ENCODE results near the gene TMEM151B. TPM values are rescaled to one million over a fixed set of nuclear protein-coding genes. Genes with fewer than 3 reads are reported as not detected.

Gene TMEM151B
- total RNA-seq, 1 experiment from 2014 or later: 9.9 TPM

GRCh38 chr6:44329858-44330257 lies 59.6 kb downstream of the TMEM151B start:
- ChIA-PET POLR2A (ENCODE audit: low non-redundant PET) (no interaction called here), CTCF (no interaction called here)
- Histone ChIP-seq H3K27ac (ENCODE audit: low read depth, low read length, poor library complexity, severe bottlenecking) (no peak overlapping the region), H3K36me3 (ENCODE audit: insufficient read depth, low read length, poor library complexity, severe bottlenecking) (no peaks in the 10 kb centered on the region), H3K4me3 (ENCODE audit: low read depth, low read length, poor library complexity, severe bottlenecking) (no peak overlapping the region), H3K4me1 (ENCODE audit: insufficient read depth, low read length, poor library complexity, severe bottlenecking) (peaks cover 5% of the 10 kb centered on the region), H3K27me3 (replicated peaks; ENCODE audit: insufficient read depth, low read depth, low read length, poor library complexity) (peaks cover 4% of the 10 kb centered on the region), H3K9me3 (ENCODE audit: low read depth, low read length, poor library complexity, severe bottlenecking) (no peaks in the 10 kb centered on the region)
- TF ChIP-seq EZH2 (IDR thresholded peaks at IDR 0.05; ENCODE audit: borderline replicate concordance, low read depth, low read length, poor library complexity, severe bottlenecking) (no peak), CTCF (conservative IDR thresholded peaks at IDR 0.05; ENCODE audit: low read depth, low read length) (no peak)
- intact Hi-C loops (cut with micrococcal nuclease; ENCODE audit: unreplicated experiment): no loop called here
- BruUV-seq (replicated peaks): no TSS peak
- no peak for DNase-seq (ENCODE audit: low spot score)

- Histone ChIP-seq H3K9me3 (ENCODE audit: low read depth, low read length, poor library complexity, severe bottlenecking) (no peaks in the 10 kb centered on the region), H3K27ac (ENCODE audit: low read depth, low read length, poor library complexity, severe bottlenecking) (no peak overlapping the region), H3K4me3 (ENCODE audit: low read depth, low read length, poor library complexity, severe bottlenecking) (no peak overlapping the region), H3K4me1 (ENCODE audit: insufficient read depth, low read length, poor library complexity, severe bottlenecking) (peaks cover 5% of the 10 kb centered on the region), H3K36me3 (ENCODE audit: insufficient read depth, low read length, poor library complexity, severe bottlenecking) (no peaks in the 10 kb centered on the region), H3K27me3 (replicated peaks; ENCODE audit: insufficient read depth, low read depth, low read length, poor library complexity) (peaks cover 4% of the 10 kb centered on the region)
- POLR2A ChIA-PET (ENCODE audit: low non-redundant PET): no interaction called here
- no TSS peak for BruUV-seq (replicated peaks)
- CTCF ChIA-PET: interaction anchor here (0.6 kb wide), 1 partner anchor 8 kb away, joined by 3 read pairs; no protein-coding TSS in a partner anchor
- TF ChIP-seq EZH2 (IDR thresholded peaks at IDR 0.05; ENCODE audit: borderline replicate concordance, low read depth, low read length, poor library complexity, severe bottlenecking): no peak
- TF ChIP-seq CTCF (conservative IDR thresholded peaks at IDR 0.05; ENCODE audit: low read depth, low read length): no peak
- peak; percentile 32 for DNase-seq (ENCODE audit: low spot score)
- intact Hi-C loops (cut with micrococcal nuclease; ENCODE audit: unreplicated experiment): no loop called here
Observed at GRCh38 chr6:44332585-44332984, 62.3 kb downstream of the TMEM151B start.

- H3K4me1 ChIP-seq (ENCODE audit: insufficient read depth, low read length, poor library complexity, severe bottlenecking): peaks cover 5% of the 10 kb centered on the region
- H3K27me3 ChIP-seq (replicated peaks; ENCODE audit: insufficient read depth, low read depth, low read length, poor library complexity): peaks cover 4% of the 10 kb centered on the region
- ChIA-PET POLR2A (ENCODE audit: low non-redundant PET) (no interaction called here), CTCF (interaction anchor here (0.6 kb wide), 1 partner anchor 9 kb away, joined by 3 read pairs; no protein-coding TSS in a partner anchor)
- intact Hi-C loops (cut with micrococcal nuclease; ENCODE audit: unreplicated experiment): no loop called here
- no peak overlapping the region for H3K27ac ChIP-seq (ENCODE audit: low read depth, low read length, poor library complexity, severe bottlenecking)
- H3K36me3 ChIP-seq (ENCODE audit: insufficient read depth, low read length, poor library complexity, severe bottlenecking): no peaks in the 10 kb centered on the region
- no TSS peak for BruUV-seq (replicated peaks)
- H3K4me3 ChIP-seq (ENCODE audit: low read depth, low read length, poor library complexity, severe bottlenecking): no peak overlapping the region
- no peak for TF ChIP-seq CTCF (conservative IDR thresholded peaks at IDR 0.05; ENCODE audit: low read depth, low read length)
- no peak for TF ChIP-seq EZH2 (IDR thresholded peaks at IDR 0.05; ENCODE audit: borderline replicate concordance, low read depth, low read length, poor library complexity, severe bottlenecking)
- no peaks in the 10 kb centered on the region for H3K9me3 ChIP-seq (ENCODE audit: low read depth, low read length, poor library complexity, severe bottlenecking)
- DNase-seq (ENCODE audit: low spot score): no peak
Observed at GRCh38 chr6:44333273-44333919, 63.1 kb downstream of the TMEM151B start.
